OCI-LY3 (cell line): ENCODE measurements around the gene PDE7B.

Experiments used
- CTCF ChIP-seq: fragments of 200-600, 300-600 bp; sonication (generic); IDR thresholded peaks from 2 replicates; pipeline ENCODE4 v1.5.1; 2014; ENCODE audit warnings: antibody characterized with exemption, low read length, low read depth
- EZH2phosphoT487 ChIP-seq: fragments of 200-600 bp; shearing (Covaris generic); IDR thresholded peaks from 2 replicates; pipeline ENCODE4 v1.6.1; 2018; ENCODE audit warnings: antibody characterized with exemption, mixed run types, low read depth

GRCh38 chr6:135837735-135838449, 13.6 kb upstream of the PDE7B start:
- no peak for TF ChIP-seq CTCF
- TF ChIP-seq EZH2phosphoT487 = no peak
